PC-9 (cell line): ENCODE results near the gene OR3A3. TPM values are rescaled to one million over a fixed set of nuclear protein-coding genes. Genes with fewer than 3 reads are reported as not detected.
"Not testable (repeated sequence)": the region's sequence is repeated elsewhere in the genome, so short reads cannot be mapped to it uniquely, and the experiment has no call there.

Source experiments
- BruUV-seq: library from RNA; stranded (reverse); fragments of 400-500 nt; replicated peaks from 2 replicates; lab custom pipeline; 2021; lab: Mats Ljungman, UMichigan
- CTCF ChIA-PET: fragments of 300-600 bp; sonication (Branson Sonifier 250); formaldehyde crosslinking; loops from one replicate; lab custom pipeline; 2022; ENCODE audit warnings: antibody characterized with exemption; lab: Charles Lee
- POLR2A ChIA-PET: fragments of 300-600 bp; sonication (Branson Sonifier 250); formaldehyde crosslinking; loops from one replicate; lab custom pipeline; 2022; ENCODE audit warnings: antibody characterized with exemption; ENCODE audit not compliant: unreplicated experiment; lab: Charles Lee
- DNase-seq, 2 experiments: peaks; one replicate each; pipeline versions ENCODE4 v3.0.0 to v3.0.0-alpha.2; 2015 to 2022; ENCODE audit warnings: mixed read lengths in 1 of 2
- H2AFZ ChIP-seq: fragments of 200-600 bp; sonication (generic); 2 replicates; pipeline ENCODE4 v1.8.1; 2017; ENCODE audit warnings: antibody characterized with exemption
- H3F3A ChIP-seq: fragments of 200-600 bp; sonication (generic); 2 replicates; pipeline ENCODE4 v1.8.1; 2017; ENCODE audit warnings: antibody characterized with exemption, mild to moderate bottlenecking, low read depth; ENCODE audit not compliant: insufficient read depth
- H3K27ac ChIP-seq: fragments of 200-600 bp; sonication (generic); 2 replicates; pipeline ENCODE4 v1.6.1; 2016; ENCODE audit warnings: mixed run types
- H3K27me3 ChIP-seq: fragments of 200-600 bp; sonication (generic); 2 replicates; pipeline ENCODE4 v1.6.1; 2016; ENCODE audit warnings: low read depth, mixed run types; ENCODE audit not compliant: insufficient read depth
- H3K36me3 ChIP-seq: fragments of 200-600 bp; sonication (generic); 2 replicates; pipeline ENCODE4 v1.6.1; 2016; ENCODE audit warnings: low read depth, mixed run types
- H3K4me1 ChIP-seq: fragments of 200-600 bp; sonication (generic); replicated peaks from 2 replicates; pipeline ENCODE4 v1.6.1; 2016; ENCODE audit warnings: mixed run types; ENCODE audit not compliant: insufficient read depth
- H3K4me2 ChIP-seq: fragments of 200-600 bp; sonication (generic); 2 replicates; pipeline ENCODE4 v1.6.1; 2017; ENCODE audit warnings: mixed run types
- H3K4me3 ChIP-seq: fragments of 200-600 bp; sonication (generic); 2 replicates; pipeline ENCODE4 v1.6.1; 2016; ENCODE audit warnings: mixed run types
- H3K79me2 ChIP-seq: fragments of 200-600 bp; sonication (generic); 2 replicates; pipeline ENCODE4 v1.6.1; 2017; ENCODE audit warnings: low read depth, mixed run types
- H3K9me2 ChIP-seq: fragments of 200-600 bp; sonication (generic); 2 replicates; pipeline ENCODE4 v1.8.1; 2017; ENCODE audit warnings: mild to moderate bottlenecking; ENCODE audit not compliant: insufficient read depth
- H3K9me3 ChIP-seq: fragments of 200-600 bp; sonication (generic); 2 replicates; pipeline ENCODE4 v1.8.1; 2016; ENCODE audit warnings: low read depth; ENCODE audit not compliant: insufficient read depth
- H4K20me1 ChIP-seq: fragments of 200-600 bp; sonication (generic); 2 replicates; pipeline ENCODE4 v1.8.1; 2017; ENCODE audit not compliant: insufficient read depth
- CTCF ChIP-seq: fragments of 200-600 bp; sonication (generic); conservative IDR thresholded peaks from 2 replicates; pipeline ENCODE4 v1.6.1; 2017; ENCODE audit warnings: mixed run types, antibody characterized with exemption, mild to moderate bottlenecking, moderate library complexity
- EZH2 ChIP-seq: fragments of 200-600 bp; sonication (generic); IDR thresholded peaks from 2 replicates; pipeline ENCODE4 v1.8.0; 2017; ENCODE audit warnings: antibody characterized with exemption, low read depth
- intact Hi-C: fragments of 100-400 bp; cut with micrococcal nuclease; formaldehyde crosslinking; loops from one replicate; pipeline ENCODE4 v1.10.0; 2022; ENCODE audit not compliant: unreplicated experiment
- total RNA-seq: library from RNA; stranded (reverse); gene quantifications from 2 replicates; pipeline ENCODE4 v1.2.3, GENCODE V29; 2021

OR3A3 gene
- total RNA-seq, 1 experiment from 2014 or later, result not detected

- no peaks in the 10 kb centered on the region for H3F3A ChIP-seq
- H2AFZ ChIP-seq, result no peak overlapping the region
- H3K27ac ChIP-seq, result no peak overlapping the region
- no peak overlapping the region for H3K4me2 ChIP-seq
- no peaks in the 10 kb centered on the region for H3K79me2 ChIP-seq
- H3K4me1 ChIP-seq, result no peaks in the 10 kb centered on the region
- H3K4me3 ChIP-seq, result no peak overlapping the region
- BruUV-seq, result no TSS peak
- peaks cover 53% of the 10 kb centered on the region for H3K27me3 ChIP-seq
- H3K9me2 ChIP-seq, result no peaks in the 10 kb centered on the region
- no peaks in the 10 kb centered on the region for H3K9me3 ChIP-seq
- no peak for TF ChIP-seq CTCF
- TF ChIP-seq EZH2, result no peak
- H4K20me1 ChIP-seq, result no peaks in the 10 kb centered on the region
- POLR2A ChIA-PET, result interaction anchor here (1.0 kb wide), 1 partner anchor 235 kb away, joined by 5 read pairs; no protein-coding TSS in a partner anchor
- no peaks in the 10 kb centered on the region for H3K36me3 ChIP-seq
- DNase-seq, result no peak
- intact Hi-C loops, result no loop called here
- CTCF ChIA-PET, result no interaction called here
Observed at GRCh38 chr17:3415610-3416009, 4.4 kb downstream of the OR3A3 start.

GRCh38 chr17:3418222-3418621 is 7.1 kb downstream of the OR3A3 start:
- H3K79me2 ChIP-seq, result no peaks in the 10 kb centered on the region
- DNase-seq, result no peak
- no peaks in the 10 kb centered on the region for H4K20me1 ChIP-seq
- intact Hi-C loops, result no loop called here
- H3K36me3 ChIP-seq, result no peaks in the 10 kb centered on the region
- H2AFZ ChIP-seq, result no peak overlapping the region
- H3K27ac ChIP-seq, result no peak overlapping the region
- no peaks in the 10 kb centered on the region for H3K4me1 ChIP-seq
- CTCF ChIA-PET, result no interaction called here
- peaks cover 56% of the 10 kb centered on the region for H3K27me3 ChIP-seq
- H3K9me2 ChIP-seq, result no peaks in the 10 kb centered on the region
- BruUV-seq, result no TSS peak
- no peak overlapping the region for H3K4me3 ChIP-seq
- H3F3A ChIP-seq, result no peaks in the 10 kb centered on the region
- no peak for TF ChIP-seq CTCF
- no peak for TF ChIP-seq EZH2
- H3K9me3 ChIP-seq, result no peaks in the 10 kb centered on the region
- H3K4me2 ChIP-seq, result no peak overlapping the region
- POLR2A ChIA-PET, result no interaction called here

GRCh38 chr17:3433215-3433614 is 22.0 kb downstream of the OR3A3 start:
- BruUV-seq, CTCF ChIA-PET, H3K4me2 ChIP-seq, H3F3A ChIP-seq, H3K9me2 ChIP-seq, H3K9me3 ChIP-seq, H3K79me2 ChIP-seq, H2AFZ ChIP-seq, H3K4me3 ChIP-seq, POLR2A ChIA-PET, H3K4me1 ChIP-seq, H4K20me1 ChIP-seq, H3K27ac ChIP-seq, H3K36me3 ChIP-seq, intact Hi-C loops: not testable (repeated sequence)
- peak in 1 of 2 experiments; percentile 19 for DNase-seq
- peaks cover 28% of the 10 kb centered on the region for H3K27me3 ChIP-seq

- no TSS peak for BruUV-seq
- TF ChIP-seq EZH2 (no peak), CTCF (no peak)
- H4K20me1 ChIP-seq, result no peaks in the 10 kb centered on the region
- no peaks in the 10 kb centered on the region for H3K79me2 ChIP-seq
- intact Hi-C loops, result no loop called here
- DNase-seq, result no peak
- ChIA-PET POLR2A (no interaction called here), CTCF (no interaction called here)
- H2AFZ ChIP-seq, result no peak within 1 kb of the TSS
- no peaks in the 10 kb centered on the region for H3F3A ChIP-seq
- H3K9me2 ChIP-seq, result no peaks in the 10 kb centered on the region
- no peaks in the 10 kb centered on the region for H3K9me3 ChIP-seq
- no peak within 1 kb of the TSS for H3K4me3 ChIP-seq
- H3K4me1 ChIP-seq, result no peaks in the 10 kb centered on the region
- no peaks in the 10 kb centered on the region for H3K36me3 ChIP-seq
- peaks cover 33% of the 10 kb centered on the region for H3K27me3 ChIP-seq
- no peak within 1 kb of the TSS for H3K4me2 ChIP-seq
- no peak within 1 kb of the TSS for H3K27ac ChIP-seq
Observed at GRCh38 chr17:3433741-3434140, 22.6 kb downstream of the OR3A3 start, which contains the start of gene OR1E2. Gene OR1E2 (minus strand): TSS chr17:3433841. CDS start chr17:3433841, 0 bp downstream.
